H1 (cell line): ENCODE measurements around the gene FHL1. TPM values are rescaled to one million over a fixed set of nuclear protein-coding genes. Genes with fewer than 3 reads are reported as not detected.

ENCODE experiments used
- CTCF ChIA-PET: fragments of 300-600 bp; sonication (Branson Sonifier 250); formaldehyde crosslinking; loops from one replicate; lab custom pipeline; 2021; ENCODE audit not compliant: partially characterized antibody; lab: Charles Lee
- POLR2A ChIA-PET: fragments of 300-600 bp; sonication (Branson Sonifier 250); formaldehyde crosslinking; loops from one replicate; lab custom pipeline; 2021; ENCODE audit warnings: inconsistent platforms; ENCODE audit not compliant: partially characterized antibody; lab: Charles Lee
- DNase-seq, 2 experiments: peaks; one replicate each; pipeline versions ENCODE4 v3.0.0 to v3.0.0-alpha.2; 2010 to 2022; ENCODE audit warnings: low spot score in 2 of 2, low read depth in 1 of 2, mixed read lengths in 1 of 2
- FAIRE-seq: peaks from 2 replicates; lab custom pipeline; 2011; peaks lifted over from hg19 to GRCh38; lab: Jason Lieb, UNC
- H2AFZ ChIP-seq: 2 replicates; pipeline ENCODE4 v1.8.1; 2012; ENCODE audit warnings: low read length, inconsistent platforms
- H2AK5ac ChIP-seq: 2 replicates; pipeline ENCODE4 v1.6.1; 2013; ENCODE audit warnings: low read depth, low read length
- H2BK120ac ChIP-seq: replicated peaks from 2 replicates; pipeline ENCODE3; 2013; ENCODE audit warnings: low read depth, low read length, inconsistent platforms
- H2BK12ac ChIP-seq: 2 replicates; pipeline ENCODE4 v1.6.1; 2013; ENCODE audit warnings: low read depth, low read length
- H2BK15ac ChIP-seq: 2 replicates; pipeline ENCODE4 v1.6.1; 2013; ENCODE audit warnings: low read length
- H2BK20ac ChIP-seq: 2 replicates; pipeline ENCODE4 v1.6.1; 2013; ENCODE audit warnings: low read length
- H2BK5ac ChIP-seq: 2 replicates; pipeline ENCODE4 v1.6.1; 2013; ENCODE audit warnings: low read depth, low read length
- H3K14ac ChIP-seq: 2 replicates; pipeline ENCODE4 v1.6.1; 2013; ENCODE audit warnings: inconsistent platforms; ENCODE audit not compliant: insufficient read length
- H3K18ac ChIP-seq: 2 replicates; pipeline ENCODE4 v1.6.1; 2013; ENCODE audit warnings: low read length; ENCODE audit errors: extremely low read depth
- H3K23ac ChIP-seq: 2 replicates; pipeline ENCODE4 v1.6.1; 2013; ENCODE audit warnings: inconsistent platforms; ENCODE audit not compliant: insufficient read length
- H3K23me2 ChIP-seq: 2 replicates; pipeline ENCODE4 v1.6.1; 2013; ENCODE audit warnings: low read depth, low read length
- H3K27ac ChIP-seq: 2 replicates; pipeline ENCODE4 v1.6.1; 2011; ENCODE audit warnings: low read depth, low read length, inconsistent platforms
- H3K27me3 ChIP-seq, 4 experiments: replicated peaks in 1 of 4; 1 replicate in 1 of 4; 2 replicates in 3 of 4; pipeline versions ENCODE4 v1.6.1 to v1.8.1; 2011 to 2013; ENCODE audit warnings: low read length in 3 of 4, mild to moderate bottlenecking in 3 of 4, inconsistent platforms in 2 of 4, mixed read lengths in 2 of 4, moderate library complexity in 1 of 4; ENCODE audit not compliant: control insufficient read depth in 3 of 4, insufficient read depth in 3 of 4; ENCODE audit errors: extremely low read depth in 1 of 4
- H3K36me3 ChIP-seq, 4 experiments: 2 replicates each; pipeline versions ENCODE4 v1.6.1 to v1.8.1; 2011 to 2013; ENCODE audit warnings: mild to moderate bottlenecking in 4 of 4, low read length in 3 of 4, moderate library complexity in 2 of 4, control low read depth in 1 of 4, inconsistent platforms in 1 of 4; ENCODE audit not compliant: insufficient read depth in 4 of 4, control insufficient read depth in 2 of 4
- H3K4ac ChIP-seq: replicated peaks from 2 replicates; pipeline ENCODE3; 2013; ENCODE audit warnings: low read length, low read depth, mixed read lengths, inconsistent platforms; ENCODE audit not compliant: insufficient read length
- H3K4me1 ChIP-seq, 4 experiments: replicated peaks in 1 of 4; 1 replicate in 1 of 4; 2 replicates in 3 of 4; pipeline versions ENCODE4 v1.6.1 to v1.8.1; 2011 to 2013; ENCODE audit warnings: low read length in 3 of 4, inconsistent platforms in 2 of 4, mixed read lengths in 1 of 4; ENCODE audit not compliant: insufficient read depth in 4 of 4, control insufficient read depth in 3 of 4
- H3K4me2 ChIP-seq, 2 experiments: 2 replicates each; pipeline versions ENCODE4 v1.6.1 to v1.8.1; 2011 to 2013; ENCODE audit warnings: low read depth in 2 of 2, low read length in 2 of 2, control low read depth in 1 of 2, inconsistent platforms in 1 of 2, mild to moderate bottlenecking in 1 of 2; ENCODE audit not compliant: insufficient read depth in 1 of 2
- H3K4me3 ChIP-seq, 4 experiments: fragments of 200-600, 300-600 bp in 1 of 4; sonication (generic), shearing (Covaris generic), sonication (Bioruptor Twin) in 1 of 4; 2 replicates each; pipeline versions ENCODE4 v1.5.1 to v1.8.1; 2011 to 2016; ENCODE audit warnings: low read length in 4 of 4, low read depth in 3 of 4, control low read depth in 2 of 4, inconsistent platforms in 2 of 4, mild to moderate bottlenecking in 2 of 4, mixed read lengths in 1 of 4, moderate library complexity in 1 of 4; ENCODE audit not compliant: insufficient read depth in 2 of 4; ENCODE audit errors: extremely low read depth in 1 of 4
- H3K56ac ChIP-seq: replicated peaks from 2 replicates; pipeline ENCODE3; 2013; ENCODE audit warnings: low read depth, mild to moderate bottlenecking, mixed read lengths, low read length, inconsistent platforms; ENCODE audit not compliant: insufficient read length
- H3K79me1 ChIP-seq: 2 replicates; pipeline ENCODE4 v1.6.1; 2013; ENCODE audit warnings: low read depth, low read length, control low read depth
- H3K79me2 ChIP-seq, 2 experiments: 2 replicates each; pipeline versions ENCODE4 v1.6.1 to v1.8.1; 2012 to 2013; ENCODE audit warnings: low read length in 2 of 2, mild to moderate bottlenecking in 2 of 2, inconsistent platforms in 1 of 2; ENCODE audit not compliant: insufficient read depth in 2 of 2, control insufficient read depth in 1 of 2
- H3K9ac ChIP-seq, 4 experiments: replicated peaks in 1 of 4; 1 replicate in 1 of 4; 2 replicates in 3 of 4; pipeline versions ENCODE4 v1.6.1 to v1.8.1; 2011 to 2013; ENCODE audit warnings: low read depth in 3 of 4, low read length in 3 of 4, control low read depth in 2 of 4, mild to moderate bottlenecking in 2 of 4, moderate library complexity in 2 of 4, inconsistent platforms in 1 of 4; ENCODE audit errors: extremely low read depth in 1 of 4
- H3K9me3 ChIP-seq, 2 experiments: 2 replicates each; pipeline versions ENCODE4 v1.6.1 to v1.8.1; 2012 to 2013; ENCODE audit warnings: mild to moderate bottlenecking in 2 of 2, moderate library complexity in 2 of 2, control low read depth in 1 of 2, inconsistent platforms in 1 of 2, low read depth in 1 of 2, low read length in 1 of 2, mixed read lengths in 1 of 2; ENCODE audit not compliant: insufficient read depth in 2 of 2
- H4K20me1 ChIP-seq, 2 experiments: replicated peaks in 1 of 2; 2 replicates each; pipeline versions ENCODE3 to v1.8.1; 2011 to 2013; ENCODE audit warnings: inconsistent platforms in 2 of 2, low read length in 2 of 2, mild to moderate bottlenecking in 1 of 2; ENCODE audit not compliant: insufficient read depth in 2 of 2, control insufficient read depth in 1 of 2
- H4K5ac ChIP-seq: 2 replicates; pipeline ENCODE4 v1.6.1; 2013; ENCODE audit warnings: low read length, low read depth, mixed read lengths, inconsistent platforms; ENCODE audit not compliant: insufficient read length
- H4K8ac ChIP-seq: 2 replicates; pipeline ENCODE4 v1.8.0; 2013; ENCODE audit warnings: mild to moderate bottlenecking, moderate library complexity, low read length, inconsistent platforms; ENCODE audit not compliant: insufficient read depth; ENCODE audit errors: extremely low read depth
- H4K91ac ChIP-seq: replicated peaks from 2 replicates; pipeline ENCODE3; 2013; ENCODE audit warnings: low read length, mixed read lengths, inconsistent platforms; ENCODE audit not compliant: insufficient read length
- ASH2L ChIP-seq: fragments of 200-600, 300-600 bp; sonication (generic); IDR thresholded peaks from one replicate; pipeline ENCODE4 v1.7.1; 2017; ENCODE audit warnings: low read length
- BRCA1 ChIP-seq: IDR thresholded peaks from 2 replicates; pipeline ENCODE4 v1.6.1; 2012; ENCODE audit warnings: low read depth, low read length, improper control_type of control experiment
- CHD1 ChIP-seq: IDR thresholded peaks from 2 replicates; pipeline ENCODE4 v1.6.1; 2012; ENCODE audit warnings: low read depth, low read length, improper control_type of control experiment
- WGBS, 2 experiments: shearing (Covaris generic) in 1 of 2; methylation state at CpG; one replicate each; pipeline versions ENCODE4 v1.1.6 to v1.1.7; 2013 to 2015; ENCODE audit warnings: low lambda C conversion rate in 2 of 2, mixed read lengths in 2 of 2, inconsistent platforms in 1 of 2, low coverage in 1 of 2, missing lambda C conversion rate in 1 of 2; ENCODE audit not compliant: insufficient replicate concordance in 2 of 2, insufficient coverage in 1 of 2, insufficient read length in 1 of 2; ENCODE audit errors: extremely low coverage in 1 of 2, missing lambda C conversion rate in 1 of 2; 5-methylcytosine and 5-hydroxymethylcytosine counted together
- polyA plus RNA-seq, 7 experiments: library from polyadenylated mRNA; depleted of rRNA in 3 of 7; stranded (reverse) in 5 of 7; unstranded in 2 of 7; fragments of >200 nt in 5 of 7; fragments of 200-250 nt in 2 of 7; gene quantifications; 1 replicate in 5 of 7; 2 replicates in 1 of 7; 4 replicates in 1 of 7; pipeline versions ENCODE4 v1.2.1 to v1.2.3, GENCODE V29; 2011 to 2013; ENCODE audit warnings: missing spikeins in 2 of 7, mixed read lengths in 2 of 7
- total RNA-seq: library from RNA; stranded (reverse); fragmentation: NEBNext Ultra II Directional; extraction: Animal tissue kit (Norgen Biotek cat#: 25700); gene quantifications from 2 replicates; pipeline ENCODE4 v1.2.1, GENCODE V29; 2021

Gene FHL1
- total and polyA plus RNA-seq, 2 of the 8 experiments (the other 6 are each of a cell fraction or from before 2014, with no cell fraction given): 45.0 to 56.5 TPM

DNA sequence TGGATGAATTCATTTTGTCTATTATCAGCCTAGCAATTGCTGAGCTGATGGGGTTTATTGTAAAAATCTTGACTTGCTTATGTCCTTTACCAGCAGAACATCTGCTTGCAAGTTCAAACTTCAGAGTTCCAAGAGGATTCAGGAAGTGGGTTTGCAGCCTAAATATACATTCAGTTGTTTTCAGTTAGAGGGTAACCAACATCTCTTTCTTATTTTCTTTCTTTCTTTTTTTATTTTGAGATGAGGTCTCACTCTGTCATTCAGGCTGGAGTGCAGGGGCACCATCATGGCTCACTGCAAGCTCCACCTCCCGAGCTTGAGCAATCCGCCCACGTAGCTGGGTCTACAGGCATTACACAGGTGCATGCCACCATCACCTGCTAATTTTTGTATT, 31.4 kb upstream of the FHL1 start:
- no peak overlapping the region for H2BK15ac ChIP-seq
- no peak overlapping the region for H3K14ac ChIP-seq
- WGBS, 2 experiments: 97% methylated on average over 3 of the region's 3 CpGs; no CpG with 5 or more reads in 1 of the 2 experiments
- H3K23me2 ChIP-seq: no peaks in the 10 kb centered on the region
- H3K56ac ChIP-seq: no peak overlapping the region
- H2BK12ac ChIP-seq: no peak overlapping the region
- no peaks in the 10 kb centered on the region for H3K9me3 ChIP-seq
- H3K4me2 ChIP-seq: no peak overlapping the region
- FAIRE-seq (no peak), DNase-seq (no peak)
- TF ChIP-seq ASH2L: no peak
- no peak for TF ChIP-seq CHD1
- no peak for TF ChIP-seq BRCA1
- no peaks in the 10 kb centered on the region for H3K79me1 ChIP-seq
- H3K9ac ChIP-seq: no peak overlapping the region
- no peak overlapping the region for H3K23ac ChIP-seq
- H3K18ac ChIP-seq: no peak overlapping the region
- no peaks in the 10 kb centered on the region for H3K27me3 ChIP-seq
- H3K79me2 ChIP-seq: no peaks in the 10 kb centered on the region
- H4K91ac ChIP-seq: no peak overlapping the region
- H2AFZ ChIP-seq: no peak overlapping the region
- no peak overlapping the region for H2BK20ac ChIP-seq
- ChIA-PET CTCF (no interaction called here), POLR2A (no interaction called here)
- H3K4ac ChIP-seq: no peak overlapping the region
- H3K4me3 ChIP-seq: no peak overlapping the region
- H2BK5ac ChIP-seq: no peak overlapping the region
- H3K4me1 ChIP-seq: no peaks in the 10 kb centered on the region
- H4K8ac ChIP-seq: no peak overlapping the region
- H4K20me1 ChIP-seq: no peaks in the 10 kb centered on the region
- H2AK5ac ChIP-seq: no peak overlapping the region
- H2BK120ac ChIP-seq: no peak overlapping the region
- no peak overlapping the region for H3K27ac ChIP-seq
- no peaks in the 10 kb centered on the region for H3K36me3 ChIP-seq
- H4K5ac ChIP-seq: no peak overlapping the region
